Measurements from ENCODE around the gene ANKS1A. TPM values are rescaled to one million over a fixed set of nuclear protein-coding genes. Genes with fewer than 3 reads are reported as not detected.

Gene ANKS1A
- total and polyA plus RNA-seq, 3 donors from 2014 or later = 44.2 to 96.9 (median 95.9) TPM

DNA sequence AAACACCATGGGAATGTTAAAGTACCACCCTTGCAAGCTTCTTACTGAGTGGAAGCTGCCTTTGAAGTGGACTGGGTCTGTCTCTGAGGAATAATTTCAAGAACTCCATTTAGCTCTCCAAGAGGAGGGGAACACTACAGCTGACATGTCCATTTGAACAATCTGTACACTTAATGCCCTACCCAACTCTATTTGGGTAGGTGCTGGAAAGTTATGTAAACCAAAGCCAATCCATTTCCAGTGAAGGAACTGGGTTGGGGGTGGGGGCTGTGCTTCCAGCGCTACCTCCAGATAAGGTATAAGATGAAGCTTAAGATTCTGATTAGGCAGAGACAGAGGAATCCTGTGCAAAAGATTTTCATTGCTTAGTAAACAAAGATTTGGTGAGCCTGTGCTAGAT, 130.1 kb downstream of the ANKS1A start:
- Histone ChIP-seq H3K27ac (peak overlapping the region; percentile 91), H3K9me3 (no peaks in the 10 kb centered on the region), H3K4me3 (no peak overlapping the region), H3K27me3 (no peaks in the 10 kb centered on the region), H3K4me1 (peaks cover 67% of the 10 kb centered on the region), H3K36me3 (ENCODE audit: low read depth, missing control alignments) (no peaks in the 10 kb centered on the region)
- 42 to 50% methylated on average over 1 of the region's 1 CpG for WGBS, 2 donors
- intact Hi-C loops (cut with DNase I; ENCODE audit: low total_unique reads) = no loop called here
- DNase-seq = peak; percentile 6
- TF ChIP-seq POLR2A (IDR thresholded peaks at IDR 0.05) = no peak
- TF ChIP-seq, protein P1, sequence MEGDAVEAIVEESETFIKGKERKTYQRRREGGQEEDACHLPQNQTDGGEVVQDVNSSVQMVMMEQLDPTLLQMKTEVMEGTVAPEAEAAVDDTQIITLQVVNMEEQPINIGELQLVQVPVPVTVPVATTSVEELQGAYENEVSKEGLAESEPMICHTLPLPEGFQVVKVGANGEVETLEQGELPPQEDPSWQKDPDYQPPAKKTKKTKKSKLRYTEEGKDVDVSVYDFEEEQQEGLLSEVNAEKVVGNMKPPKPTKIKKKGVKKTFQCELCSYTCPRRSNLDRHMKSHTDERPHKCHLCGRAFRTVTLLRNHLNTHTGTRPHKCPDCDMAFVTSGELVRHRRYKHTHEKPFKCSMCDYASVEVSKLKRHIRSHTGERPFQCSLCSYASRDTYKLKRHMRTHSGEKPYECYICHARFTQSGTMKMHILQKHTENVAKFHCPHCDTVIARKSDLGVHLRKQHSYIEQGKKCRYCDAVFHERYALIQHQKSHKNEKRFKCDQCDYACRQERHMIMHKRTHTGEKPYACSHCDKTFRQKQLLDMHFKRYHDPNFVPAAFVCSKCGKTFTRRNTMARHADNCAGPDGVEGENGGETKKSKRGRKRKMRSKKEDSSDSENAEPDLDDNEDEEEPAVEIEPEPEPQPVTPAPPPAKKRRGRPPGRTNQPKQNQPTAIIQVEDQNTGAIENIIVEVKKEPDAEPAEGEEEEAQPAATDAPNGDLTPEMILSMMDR (IDR thresholded peaks at IDR 0.05) = no peak

- no peaks in the 10 kb centered on the region for H3K27me3 ChIP-seq
- WGBS, 2 donors = 67 to 69% methylated on average over 4 of the region's 4 CpGs
- H3K36me3 ChIP-seq (ENCODE audit: low read depth, missing control alignments) = no peaks in the 10 kb centered on the region
- no peak overlapping the region for H3K4me3 ChIP-seq
- no peaks in the 10 kb centered on the region for H3K9me3 ChIP-seq
- TF ChIP-seq POLR2A (IDR thresholded peaks at IDR 0.05) = no peak
- TF ChIP-seq, protein P1 (IDR thresholded peaks at IDR 0.05) = no peak
- peaks cover 67% of the 10 kb centered on the region for H3K4me1 ChIP-seq
- intact Hi-C loops (cut with DNase I; ENCODE audit: low total_unique reads) = no loop called here
- H3K27ac ChIP-seq = peak overlapping the region in 1 of 2 donors; percentile 91
- DNase-seq = no peak
Measured at GRCh38 chr6:35019831-35020230, 130.8 kb downstream of the ANKS1A start.

DNA sequence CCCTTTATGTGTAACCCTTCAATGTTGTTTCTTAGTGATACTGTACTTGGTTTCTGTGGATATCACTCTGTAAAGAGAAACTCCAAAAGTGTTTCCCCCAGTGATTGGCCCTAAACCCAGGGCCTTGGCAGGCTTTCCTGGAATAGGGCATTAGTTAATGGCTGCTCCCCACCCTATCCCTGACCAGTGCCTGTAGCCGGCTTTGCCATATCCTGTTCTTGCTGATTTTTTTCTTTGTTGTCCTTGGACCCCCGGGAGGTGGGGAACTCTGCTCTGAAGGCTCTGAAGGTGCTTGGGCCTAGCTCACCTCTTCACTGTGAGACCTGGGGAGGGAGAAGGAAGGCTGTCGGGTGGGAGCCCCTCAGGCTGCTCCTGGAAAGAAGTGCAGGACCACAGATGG, 131.9 kb downstream of the ANKS1A start:
- WGBS, 2 donors = 38 to 49% methylated on average over 3 of the region's 3 CpGs
- peak; percentile 29 for DNase-seq
- intact Hi-C loops (cut with DNase I; ENCODE audit: low total_unique reads) = no loop called here
- Histone ChIP-seq H3K9me3 (no peaks in the 10 kb centered on the region), H3K27ac (peak overlapping the region; percentile 24 to 50), H3K4me1 (peaks cover 66% of the 10 kb centered on the region), H3K27me3 (no peaks in the 10 kb centered on the region), H3K4me3 (no peak overlapping the region), H3K36me3 (ENCODE audit: low read depth, missing control alignments) (no peaks in the 10 kb centered on the region)
- TF ChIP-seq, protein P1 (IDR thresholded peaks at IDR 0.05) = no peak
- no peak for TF ChIP-seq POLR2A (IDR thresholded peaks at IDR 0.05)

DNA sequence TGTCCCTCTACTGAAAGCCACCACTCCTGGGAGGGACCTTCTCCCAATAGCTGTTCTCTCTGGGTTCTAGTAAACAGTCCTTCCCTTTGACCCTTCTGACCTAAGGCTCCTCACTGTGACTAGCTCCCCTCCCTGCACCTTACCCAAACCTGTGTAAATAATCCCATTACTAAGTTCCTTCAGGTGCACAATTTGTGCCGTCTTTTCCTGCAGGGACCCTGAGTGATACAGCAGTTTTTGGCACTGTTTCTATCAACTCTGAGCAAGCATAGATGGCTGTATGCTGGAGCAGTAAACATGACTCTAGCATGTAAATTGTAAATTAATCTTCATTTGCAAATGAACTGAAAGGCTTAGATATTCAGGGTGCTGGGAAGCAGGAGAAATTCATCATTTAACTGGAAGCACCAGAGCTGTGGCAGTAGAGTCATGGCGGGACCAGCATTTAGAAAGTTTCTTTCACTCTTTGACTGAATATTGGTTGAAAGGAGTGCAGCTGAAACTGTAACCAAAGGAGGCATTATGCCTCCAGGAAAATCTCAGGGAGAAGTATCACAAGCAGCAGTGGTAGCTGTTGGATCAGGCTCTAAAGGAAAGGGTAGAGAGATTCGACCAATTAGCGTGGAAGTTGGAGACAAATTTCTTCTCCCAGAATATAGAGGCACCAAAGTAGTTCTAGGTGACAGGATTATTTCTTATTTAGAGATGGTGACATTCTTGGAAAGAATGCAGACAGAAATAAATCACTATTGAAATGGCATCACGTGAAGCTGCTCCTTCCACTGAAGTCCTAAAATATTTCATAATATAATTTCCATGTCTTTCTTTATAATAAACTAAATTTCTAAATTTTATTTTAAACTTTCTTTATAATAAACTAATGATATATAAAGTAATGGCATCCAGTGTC, 134.3 kb downstream of the ANKS1A start:
- no peaks in the 10 kb centered on the region for H3K9me3 ChIP-seq
- H3K4me1 ChIP-seq = peaks cover 59% of the 10 kb centered on the region
- intact Hi-C loops (cut with DNase I; ENCODE audit: low total_unique reads) = no loop called here
- no peak for DNase-seq
- H3K27ac ChIP-seq = peak overlapping the region in 1 of 2 donors; percentile 38
- H3K4me3 ChIP-seq = no peak overlapping the region
- TF ChIP-seq, protein P1 (IDR thresholded peaks at IDR 0.05) = no peak
- TF ChIP-seq POLR2A (IDR thresholded peaks at IDR 0.05) = no peak
- 63 to 71% methylated on average over 5 of the region's 5 CpGs for WGBS, 2 donors
- H3K27me3 ChIP-seq = no peaks in the 10 kb centered on the region
- H3K36me3 ChIP-seq (ENCODE audit: low read depth, missing control alignments) = no peaks in the 10 kb centered on the region

All from testis (tissue), 3 donors.